Measurements from ENCODE around the gene ZNF610.

Gene ZNF610

GRCh38 chr19:52398081-52398441 lies 62.0 kb downstream of the ZNF610 start:
- DNase-seq: no peak

GRCh38 chr19:52410276-52410675 lies 74.2 kb downstream of the ZNF610 start:
- DNase-seq: no peak

DNA sequence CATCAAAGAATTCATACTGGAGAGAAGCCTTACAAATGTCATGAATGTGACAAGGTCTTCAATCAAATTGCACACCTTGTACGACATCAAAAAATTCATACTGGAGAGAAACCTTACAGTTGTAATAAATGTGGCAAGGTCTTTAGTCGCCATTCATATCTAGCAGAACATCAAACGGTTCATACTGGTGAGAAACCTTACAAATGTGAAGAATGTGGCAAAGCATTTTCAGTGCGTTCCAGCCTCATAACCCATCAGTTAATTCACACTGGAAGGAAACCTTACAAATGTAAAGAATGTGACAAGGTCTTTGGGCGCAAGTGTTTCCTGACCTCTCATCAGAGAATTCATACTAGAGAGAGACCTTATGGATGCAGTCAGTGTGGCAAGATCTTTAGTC lies 79.7 kb downstream of the ZNF610 start:
- DNase-seq: no peak
